GM18867 (cell line): ENCODE data around the gene SH3PXD2B.
"Not testable (repeated sequence)": the region's sequence is repeated elsewhere in the genome, so short reads cannot be mapped to it uniquely, and the experiment has no call there.

Source experiments
- ATAC-seq: cut with Tn5 transposase; IDR thresholded peaks from one replicate; pipeline ENCODE4 v1.9.1; 2021; ENCODE audit warnings: mild to moderate bottlenecking, moderate library complexity; ENCODE audit not compliant: unreplicated experiment

SH3PXD2B gene

GRCh38 chr5:172311605-172312004 lies 142.7 kb downstream of the SH3PXD2B start:
- ATAC-seq = no peak

GRCh38 chr5:172311026-172311425 lies 143.3 kb downstream of the SH3PXD2B start:
- ATAC-seq = no peak

- no peak for ATAC-seq
These were observed 148.9 kb downstream of the SH3PXD2B start for GRCh38 chr5:172305380-172305779.

- ATAC-seq = no peak
These were observed 150.6 kb downstream of the SH3PXD2B start for GRCh38 chr5:172303572-172304335.

GRCh38 chr5:172303162-172303561 lies 151.2 kb downstream of the SH3PXD2B start:
- no peak for ATAC-seq

- no peak for ATAC-seq
These were observed 152.1 kb downstream of the SH3PXD2B start for GRCh38 chr5:172302047-172302710.

- no peak for ATAC-seq
These were observed 154.3 kb downstream of the SH3PXD2B start for GRCh38 chr5:172299916-172300439.

- no peak for ATAC-seq
These were observed 159.5 kb downstream of the SH3PXD2B start for GRCh38 chr5:172294831-172295230.

GRCh38 chr5:172293745-172294342 lies 160.5 kb downstream of the SH3PXD2B start:
- no peak for ATAC-seq

- peak; percentile 90 for ATAC-seq
These were observed 161.1 kb downstream of the SH3PXD2B start for GRCh38 chr5:172293054-172293744.

- ATAC-seq = not testable (repeated sequence)
These were observed 162.5 kb downstream of the SH3PXD2B start for GRCh38 chr5:172291837-172292236.

GRCh38 chr5:172288465-172288864 lies 165.9 kb downstream of the SH3PXD2B start:
- no peak for ATAC-seq

- ATAC-seq = not testable (repeated sequence)
These were observed 167.2 kb downstream of the SH3PXD2B start for GRCh38 chr5:172287140-172287539.

GRCh38 chr5:172285226-172286143 lies 168.8 kb downstream of the SH3PXD2B start:
- ATAC-seq = no peak

GRCh38 chr5:172284611-172284980 lies 169.7 kb downstream of the SH3PXD2B start:
- ATAC-seq = no peak

GRCh38 chr5:172283862-172284610 lies 170.3 kb downstream of the SH3PXD2B start:
- peak; percentile 84 for ATAC-seq

- ATAC-seq = peak; percentile 89
These were observed 171.1 kb downstream of the SH3PXD2B start, which contains the start of gene UBTD2 for GRCh38 chr5:172283020-172283861. Gene UBTD2 (minus strand): TSS chr5:172283764. CDS start chr5:172283665, 99 bp downstream.

GRCh38 chr5:172282272-172283019 lies 171.9 kb downstream of the SH3PXD2B start:
- no peak for ATAC-seq
